ENCODE data around the gene ELP1.
A peak's percentile ranks its signal among the peaks of the same experiment; 100 is the strongest.

GRCh38 chr9:108933718-108934322 lies at the start of gene ELP1:
- TF ChIP-seq CEBPB (IDR thresholded peaks at IDR 0.05; ENCODE audit: low read depth, low read length) (no peak), CTCF (conservative IDR thresholded peaks at IDR 0.05; ENCODE audit: low read depth, low read length) (peak; percentile 48), FOS (IDR thresholded peaks at IDR 0.05; ENCODE audit: low read depth, low read length) (peak; percentile 29; the same call in 1 of the 2 replicates), RAD21 (IDR thresholded peaks at IDR 0.05; ENCODE audit: low read length) (peak; percentile 14; the same call in 1 of the 2 replicates), RFX5 (IDR thresholded peaks at IDR 0.05; ENCODE audit: low read depth, low read length) (no peak), POLR2A (IDR thresholded peaks at IDR 0.05; ENCODE audit: low read depth, low read length) (peak; percentile 50; the same call in 1 of the 2 replicates), MAFK (IDR thresholded peaks at IDR 0.05; ENCODE audit: low read depth, low read length) (peak; percentile 26; the same call in 1 of the 2 replicates), USF2 (IDR thresholded peaks at IDR 0.05; ENCODE audit: low read depth, low read length) (no peak), RCOR1 (IDR thresholded peaks at IDR 0.05; ENCODE audit: insufficient replicate concordance, low read length) (peak; percentile 57), SMC3 (IDR thresholded peaks at IDR 0.05; ENCODE audit: low read depth, low read length) (no peak), BHLHE40 (IDR thresholded peaks at IDR 0.05; ENCODE audit: low read depth, low read length) (peak; percentile 19; the same call in 1 of the 2 replicates)
